Activated naive CD4-positive, alpha-beta T cell treated with anti-CD3 and anti-CD28 coated beads, Interleukin-2, amount 50 U/mL, for 72 hours (primary cell): ENCODE results near the gene THADA. TPM values are rescaled to one million over a fixed set of nuclear protein-coding genes. Genes with fewer than 3 reads are reported as not detected.

Experiments used
- ATAC-seq, 2 donors: fragments of 150-1000 bp; cut with Tn5 transposase; 2 replicates each; pipeline ENCODE4 v1.10.0; 2021; ENCODE audit warnings: mild to moderate bottlenecking in 2 of 2, moderate library complexity in 2 of 2
- DNase-seq, 2 donors: peaks; one replicate each; pipeline ENCODE4 v3.0.0; 2021 to 2022; ENCODE audit warnings: low spot score in 2 of 2
- H3K27ac Mint-ChIP-seq, 2 donors: one replicate each; pipeline ENCODE4 v1.8.0; 2022; ENCODE audit warnings: mild to moderate bottlenecking in 2 of 2, mixed read lengths in 2 of 2
- H3K36me3 Mint-ChIP-seq, 2 donors: one replicate each; pipeline ENCODE4 v1.8.0; 2022; ENCODE audit warnings: mixed read lengths in 2 of 2
- H3K9me3 Mint-ChIP-seq, 2 donors: one replicate each; pipeline ENCODE4 v1.8.0; 2022; ENCODE audit warnings: mixed read lengths in 2 of 2
- total RNA-seq, 2 donors: library from RNA; stranded (reverse); gene quantifications; one replicate each; pipeline ENCODE4 v1.2.3, GENCODE V29; 2022

Gene THADA
- total RNA-seq, 2 donors from 2014 or later: 19.3 to 33.5 TPM

- no peaks in the 10 kb centered on the region for H3K9me3 Mint-ChIP-seq
- no peaks in the 10 kb centered on the region for H3K36me3 Mint-ChIP-seq
- no peak for DNase-seq
These were observed 262.1 kb downstream of the THADA start for GRCh38 chr2:43333656-43334144.

GRCh38 chr2:43333101-43333655 lies 262.7 kb downstream of the THADA start:
- Mint-ChIP-seq H3K9me3 (no peaks in the 10 kb centered on the region), H3K36me3 (no peaks in the 10 kb centered on the region), H3K27ac (no peak overlapping the region)
- ATAC-seq (no peak), DNase-seq (no peak)

More at GRCh38 chr2:43333656-43334144, 262.1 kb downstream of the THADA start:
- ATAC-seq: no peak
- no peak overlapping the region for H3K27ac Mint-ChIP-seq

GRCh38 chr2:43332653-43333052 lies 263.2 kb downstream of the THADA start:
- ATAC-seq: no peak
- Mint-ChIP-seq H3K36me3 (no peaks in the 10 kb centered on the region), H3K9me3 (no peaks in the 10 kb centered on the region), H3K27ac (no peak overlapping the region)
- DNase-seq: no peak

GRCh38 chr2:43331422-43331821 lies 264.4 kb downstream of the THADA start:
- ATAC-seq: no peak
- H3K27ac Mint-ChIP-seq: no peak overlapping the region
- no peaks in the 10 kb centered on the region for H3K9me3 Mint-ChIP-seq
- no peak for DNase-seq
- no peaks in the 10 kb centered on the region for H3K36me3 Mint-ChIP-seq

GRCh38 chr2:43329637-43330036 lies 266.2 kb downstream of the THADA start:
- no peak overlapping the region for H3K27ac Mint-ChIP-seq
- no peak for DNase-seq
- ATAC-seq: no peak
- H3K9me3 Mint-ChIP-seq: no peaks in the 10 kb centered on the region
- peaks cover 0 to 2% of the 10 kb centered on the region in 2 donors for H3K36me3 Mint-ChIP-seq

- no peak for ATAC-seq
- no peaks in the 10 kb centered on the region for H3K9me3 Mint-ChIP-seq
These were observed 267.0 kb downstream of the THADA start for GRCh38 chr2:43328832-43329231.

GRCh38 chr2:43328133-43328532 lies 267.7 kb downstream of the THADA start:
- H3K36me3 Mint-ChIP-seq: peaks cover 0 to 4% of the 10 kb centered on the region in 2 donors

More at GRCh38 chr2:43328832-43329231, 267.0 kb downstream of the THADA start:
- peaks cover 0 to 4% of the 10 kb centered on the region in 2 donors for H3K36me3 Mint-ChIP-seq
- DNase-seq: no peak
- H3K27ac Mint-ChIP-seq: no peak overlapping the region

GRCh38 chr2:43327119-43327518 lies 268.7 kb downstream of the THADA start:
- Mint-ChIP-seq H3K9me3 (no peaks in the 10 kb centered on the region), H3K36me3 (peaks cover 0 to 4% of the 10 kb centered on the region in 2 donors), H3K27ac (no peak overlapping the region)
- ATAC-seq: no peak
- no peak for DNase-seq

More at GRCh38 chr2:43328133-43328532, 267.7 kb downstream of the THADA start:
- no peak for DNase-seq
- no peaks in the 10 kb centered on the region for H3K9me3 Mint-ChIP-seq
- no peak for ATAC-seq
- no peak overlapping the region for H3K27ac Mint-ChIP-seq

- Mint-ChIP-seq H3K9me3 (no peaks in the 10 kb centered on the region), H3K27ac (no peak overlapping the region), H3K36me3 (peaks cover 0 to 4% of the 10 kb centered on the region in 2 donors)
- DNase-seq: no peak
- no peak for ATAC-seq
These were observed 269.6 kb downstream of the THADA start for GRCh38 chr2:43326101-43326825.

GRCh38 chr2:43325107-43325811 lies 270.6 kb downstream of the THADA start:
- Mint-ChIP-seq H3K27ac (peak overlapping the region in 1 of 2 donors; percentile 62), H3K9me3 (no peaks in the 10 kb centered on the region), H3K36me3 (peaks cover 0 to 7% of the 10 kb centered on the region in 2 donors)
- no peak for ATAC-seq
- no peak for DNase-seq

GRCh38 chr2:43324259-43325106 lies 271.4 kb downstream of the THADA start:
- DNase-seq: no peak
- Mint-ChIP-seq H3K9me3 (no peaks in the 10 kb centered on the region), H3K27ac (no peak overlapping the region), H3K36me3 (peaks cover 0 to 8% of the 10 kb centered on the region in 2 donors)
- ATAC-seq: no peak

- DNase-seq (no peak), ATAC-seq (no peak)
- Mint-ChIP-seq H3K9me3 (no peaks in the 10 kb centered on the region), H3K36me3 (peaks cover 0 to 8% of the 10 kb centered on the region in 2 donors), H3K27ac (peak overlapping the region in 1 of 2 donors; percentile 16)
These were observed 272.0 kb downstream of the THADA start for GRCh38 chr2:43323857-43324256.

GRCh38 chr2:43321446-43321845 lies 274.4 kb downstream of the THADA start:
- ATAC-seq (no peak), DNase-seq (no peak)
- Mint-ChIP-seq H3K9me3 (no peaks in the 10 kb centered on the region), H3K27ac (no peak overlapping the region), H3K36me3 (peaks cover 0 to 8% of the 10 kb centered on the region in 2 donors)

- Mint-ChIP-seq H3K36me3 (peaks cover 0 to 6% of the 10 kb centered on the region in 2 donors), H3K27ac (no peak overlapping the region), H3K9me3 (no peaks in the 10 kb centered on the region)
- DNase-seq: no peak
- no peak for ATAC-seq
These were observed 276.3 kb downstream of the THADA start for GRCh38 chr2:43319541-43319940.

GRCh38 chr2:43318791-43319190 lies 277.0 kb downstream of the THADA start:
- Mint-ChIP-seq H3K27ac (no peak overlapping the region), H3K36me3 (peaks cover 0 to 4% of the 10 kb centered on the region in 2 donors), H3K9me3 (no peaks in the 10 kb centered on the region)
- ATAC-seq (no peak), DNase-seq (no peak)

- Mint-ChIP-seq H3K9me3 (no peaks in the 10 kb centered on the region), H3K36me3 (peaks cover 0 to 4% of the 10 kb centered on the region in 2 donors), H3K27ac (no peak overlapping the region)
- DNase-seq: no peak
- ATAC-seq: no peak
These were observed 278.2 kb downstream of the THADA start for GRCh38 chr2:43317680-43318079.
